H1 (cell line): ENCODE data around the gene BICD1. TPM values are rescaled to one million over a fixed set of nuclear protein-coding genes. Genes with fewer than 3 reads are reported as not detected.
A peak's percentile ranks its signal among the peaks of the same experiment; 100 is the strongest.

Experiments
- CTCF ChIA-PET: fragments of 300-600 bp; sonication (Branson Sonifier 250); formaldehyde crosslinking; loops from one replicate; lab custom pipeline; 2021; ENCODE audit not compliant: partially characterized antibody; lab: Charles Lee
- POLR2A ChIA-PET: fragments of 300-600 bp; sonication (Branson Sonifier 250); formaldehyde crosslinking; loops from one replicate; lab custom pipeline; 2021; ENCODE audit warnings: inconsistent platforms; ENCODE audit not compliant: partially characterized antibody; lab: Charles Lee
- DNase-seq, 2 experiments: peaks; one replicate each; pipeline versions ENCODE4 v3.0.0 to v3.0.0-alpha.2; 2010 to 2022; ENCODE audit warnings: low spot score in 2 of 2, low read depth in 1 of 2, mixed read lengths in 1 of 2
- FAIRE-seq: peaks from 2 replicates; lab custom pipeline; 2011; peaks lifted over from hg19 to GRCh38; lab: Jason Lieb, UNC
- H2AFZ ChIP-seq: 2 replicates; pipeline ENCODE4 v1.8.1; 2012; ENCODE audit warnings: low read length, inconsistent platforms
- H2AK5ac ChIP-seq: 2 replicates; pipeline ENCODE4 v1.6.1; 2013; ENCODE audit warnings: low read depth, low read length
- H2BK120ac ChIP-seq: replicated peaks from 2 replicates; pipeline ENCODE3; 2013; ENCODE audit warnings: low read depth, low read length, inconsistent platforms
- H2BK12ac ChIP-seq: 2 replicates; pipeline ENCODE4 v1.6.1; 2013; ENCODE audit warnings: low read depth, low read length
- H2BK15ac ChIP-seq: 2 replicates; pipeline ENCODE4 v1.6.1; 2013; ENCODE audit warnings: low read length
- H2BK20ac ChIP-seq: 2 replicates; pipeline ENCODE4 v1.6.1; 2013; ENCODE audit warnings: low read length
- H2BK5ac ChIP-seq: 2 replicates; pipeline ENCODE4 v1.6.1; 2013; ENCODE audit warnings: low read depth, low read length
- H3K14ac ChIP-seq: 2 replicates; pipeline ENCODE4 v1.6.1; 2013; ENCODE audit warnings: inconsistent platforms; ENCODE audit not compliant: insufficient read length
- H3K18ac ChIP-seq: 2 replicates; pipeline ENCODE4 v1.6.1; 2013; ENCODE audit warnings: low read length; ENCODE audit errors: extremely low read depth
- H3K23ac ChIP-seq: 2 replicates; pipeline ENCODE4 v1.6.1; 2013; ENCODE audit warnings: inconsistent platforms; ENCODE audit not compliant: insufficient read length
- H3K23me2 ChIP-seq: 2 replicates; pipeline ENCODE4 v1.6.1; 2013; ENCODE audit warnings: low read depth, low read length
- H3K27ac ChIP-seq: 2 replicates; pipeline ENCODE4 v1.6.1; 2011; ENCODE audit warnings: low read depth, low read length, inconsistent platforms
- H3K27me3 ChIP-seq, 4 experiments: replicated peaks in 1 of 4; 1 replicate in 1 of 4; 2 replicates in 3 of 4; pipeline versions ENCODE4 v1.6.1 to v1.8.1; 2011 to 2013; ENCODE audit warnings: low read length in 3 of 4, mild to moderate bottlenecking in 3 of 4, inconsistent platforms in 2 of 4, mixed read lengths in 2 of 4, moderate library complexity in 1 of 4; ENCODE audit not compliant: control insufficient read depth in 3 of 4, insufficient read depth in 3 of 4; ENCODE audit errors: extremely low read depth in 1 of 4
- H3K36me3 ChIP-seq, 4 experiments: 2 replicates each; pipeline versions ENCODE4 v1.6.1 to v1.8.1; 2011 to 2013; ENCODE audit warnings: mild to moderate bottlenecking in 4 of 4, low read length in 3 of 4, moderate library complexity in 2 of 4, control low read depth in 1 of 4, inconsistent platforms in 1 of 4; ENCODE audit not compliant: insufficient read depth in 4 of 4, control insufficient read depth in 2 of 4
- H3K4ac ChIP-seq: replicated peaks from 2 replicates; pipeline ENCODE3; 2013; ENCODE audit warnings: low read length, low read depth, mixed read lengths, inconsistent platforms; ENCODE audit not compliant: insufficient read length
- H3K4me1 ChIP-seq, 4 experiments: replicated peaks in 1 of 4; 1 replicate in 1 of 4; 2 replicates in 3 of 4; pipeline versions ENCODE4 v1.6.1 to v1.8.1; 2011 to 2013; ENCODE audit warnings: low read length in 3 of 4, inconsistent platforms in 2 of 4, mixed read lengths in 1 of 4; ENCODE audit not compliant: insufficient read depth in 4 of 4, control insufficient read depth in 3 of 4
- H3K4me2 ChIP-seq, 2 experiments: 2 replicates each; pipeline versions ENCODE4 v1.6.1 to v1.8.1; 2011 to 2013; ENCODE audit warnings: low read depth in 2 of 2, low read length in 2 of 2, control low read depth in 1 of 2, inconsistent platforms in 1 of 2, mild to moderate bottlenecking in 1 of 2; ENCODE audit not compliant: insufficient read depth in 1 of 2
- H3K4me3 ChIP-seq, 4 experiments: fragments of 200-600, 300-600 bp in 1 of 4; sonication (generic), shearing (Covaris generic), sonication (Bioruptor Twin) in 1 of 4; 2 replicates each; pipeline versions ENCODE4 v1.5.1 to v1.8.1; 2011 to 2016; ENCODE audit warnings: low read length in 4 of 4, low read depth in 3 of 4, control low read depth in 2 of 4, inconsistent platforms in 2 of 4, mild to moderate bottlenecking in 2 of 4, mixed read lengths in 1 of 4, moderate library complexity in 1 of 4; ENCODE audit not compliant: insufficient read depth in 2 of 4; ENCODE audit errors: extremely low read depth in 1 of 4
- H3K56ac ChIP-seq: replicated peaks from 2 replicates; pipeline ENCODE3; 2013; ENCODE audit warnings: low read depth, mild to moderate bottlenecking, mixed read lengths, low read length, inconsistent platforms; ENCODE audit not compliant: insufficient read length
- H3K79me1 ChIP-seq: 2 replicates; pipeline ENCODE4 v1.6.1; 2013; ENCODE audit warnings: low read depth, low read length, control low read depth
- H3K79me2 ChIP-seq, 2 experiments: 2 replicates each; pipeline versions ENCODE4 v1.6.1 to v1.8.1; 2012 to 2013; ENCODE audit warnings: low read length in 2 of 2, mild to moderate bottlenecking in 2 of 2, inconsistent platforms in 1 of 2; ENCODE audit not compliant: insufficient read depth in 2 of 2, control insufficient read depth in 1 of 2
- H3K9ac ChIP-seq, 4 experiments: replicated peaks in 1 of 4; 1 replicate in 1 of 4; 2 replicates in 3 of 4; pipeline versions ENCODE4 v1.6.1 to v1.8.1; 2011 to 2013; ENCODE audit warnings: low read depth in 3 of 4, low read length in 3 of 4, control low read depth in 2 of 4, mild to moderate bottlenecking in 2 of 4, moderate library complexity in 2 of 4, inconsistent platforms in 1 of 4; ENCODE audit errors: extremely low read depth in 1 of 4
- H3K9me3 ChIP-seq, 2 experiments: 2 replicates each; pipeline versions ENCODE4 v1.6.1 to v1.8.1; 2012 to 2013; ENCODE audit warnings: mild to moderate bottlenecking in 2 of 2, moderate library complexity in 2 of 2, control low read depth in 1 of 2, inconsistent platforms in 1 of 2, low read depth in 1 of 2, low read length in 1 of 2, mixed read lengths in 1 of 2; ENCODE audit not compliant: insufficient read depth in 2 of 2
- H4K20me1 ChIP-seq, 2 experiments: replicated peaks in 1 of 2; 2 replicates each; pipeline versions ENCODE3 to v1.8.1; 2011 to 2013; ENCODE audit warnings: inconsistent platforms in 2 of 2, low read length in 2 of 2, mild to moderate bottlenecking in 1 of 2; ENCODE audit not compliant: insufficient read depth in 2 of 2, control insufficient read depth in 1 of 2
- H4K5ac ChIP-seq: 2 replicates; pipeline ENCODE4 v1.6.1; 2013; ENCODE audit warnings: low read length, low read depth, mixed read lengths, inconsistent platforms; ENCODE audit not compliant: insufficient read length
- H4K8ac ChIP-seq: 2 replicates; pipeline ENCODE4 v1.8.0; 2013; ENCODE audit warnings: mild to moderate bottlenecking, moderate library complexity, low read length, inconsistent platforms; ENCODE audit not compliant: insufficient read depth; ENCODE audit errors: extremely low read depth
- H4K91ac ChIP-seq: replicated peaks from 2 replicates; pipeline ENCODE3; 2013; ENCODE audit warnings: low read length, mixed read lengths, inconsistent platforms; ENCODE audit not compliant: insufficient read length
- CEBPB ChIP-seq: IDR thresholded peaks from 2 replicates; pipeline ENCODE4 v1.6.1; 2012; ENCODE audit warnings: low read depth, low read length
- JUN ChIP-seq: IDR thresholded peaks from 2 replicates; pipeline ENCODE4 v1.6.1; 2011; ENCODE audit warnings: low read depth, mild to moderate bottlenecking, improper control_type of control experiment, low read length
- POLR2A ChIP-seq, 2 experiments: IDR thresholded peaks; 1 replicate in 1 of 2; 2 replicates in 1 of 2; pipeline ENCODE4 v1.6.1; 2011; ENCODE audit warnings: low read depth in 2 of 2, low read length in 2 of 2, mild to moderate bottlenecking in 2 of 2; ENCODE audit errors: control extremely low read depth in 1 of 2
- SP1 ChIP-seq: IDR thresholded peaks from 2 replicates; pipeline ENCODE4 v1.6.1; 2011; ENCODE audit warnings: low read depth, low read length
- SP2 ChIP-seq: IDR thresholded peaks from 2 replicates; pipeline ENCODE4 v1.6.1; 2012; ENCODE audit warnings: mild to moderate bottlenecking, low read length, inconsistent platforms
- WGBS, 2 experiments: shearing (Covaris generic) in 1 of 2; methylation state at CpG; one replicate each; pipeline versions ENCODE4 v1.1.6 to v1.1.7; 2013 to 2015; ENCODE audit warnings: low lambda C conversion rate in 2 of 2, mixed read lengths in 2 of 2, inconsistent platforms in 1 of 2, low coverage in 1 of 2, missing lambda C conversion rate in 1 of 2; ENCODE audit not compliant: insufficient replicate concordance in 2 of 2, insufficient coverage in 1 of 2, insufficient read length in 1 of 2; ENCODE audit errors: extremely low coverage in 1 of 2, missing lambda C conversion rate in 1 of 2; 5-methylcytosine and 5-hydroxymethylcytosine counted together
- polyA plus RNA-seq, 7 experiments: library from polyadenylated mRNA; depleted of rRNA in 3 of 7; stranded (reverse) in 5 of 7; unstranded in 2 of 7; fragments of >200 nt in 5 of 7; fragments of 200-250 nt in 2 of 7; gene quantifications; 1 replicate in 5 of 7; 2 replicates in 1 of 7; 4 replicates in 1 of 7; pipeline versions ENCODE4 v1.2.1 to v1.2.3, GENCODE V29; 2011 to 2013; ENCODE audit warnings: missing spikeins in 2 of 7, mixed read lengths in 2 of 7
- total RNA-seq: library from RNA; stranded (reverse); fragmentation: NEBNext Ultra II Directional; extraction: Animal tissue kit (Norgen Biotek cat#: 25700); gene quantifications from 2 replicates; pipeline ENCODE4 v1.2.1, GENCODE V29; 2021
- TF ChIP-seq, protein P1 (sequence below): IDR thresholded peaks from 2 replicates; pipeline ENCODE4 v1.6.1; 2012; ENCODE audit warnings: low read length, inconsistent platforms
- TF ChIP-seq, protein P2 (sequence below), 3 experiments: IDR thresholded peaks; 1 replicate in 2 of 3; 2 replicates in 1 of 3; pipeline versions ENCODE4 v1.5.1 to v1.6.1; 2011; ENCODE audit warnings: low read length in 3 of 3, mild to moderate bottlenecking in 3 of 3, inconsistent platforms in 2 of 3, low read depth in 1 of 3, moderate library complexity in 1 of 3; ENCODE audit not compliant: insufficient read depth in 1 of 3; ENCODE audit errors: control extremely low read depth in 1 of 3
- TF ChIP-seq, protein P3 (sequence below): IDR thresholded peaks from 2 replicates; pipeline ENCODE4 v1.6.1; 2011; ENCODE audit warnings: low read length, improper control_type of control experiment

Gene BICD1
- total and polyA plus RNA-seq, 2 of the 8 experiments (the other 6 are each of a cell fraction or from before 2014, with no cell fraction given): 34.1 to 58.4 TPM

DNA sequence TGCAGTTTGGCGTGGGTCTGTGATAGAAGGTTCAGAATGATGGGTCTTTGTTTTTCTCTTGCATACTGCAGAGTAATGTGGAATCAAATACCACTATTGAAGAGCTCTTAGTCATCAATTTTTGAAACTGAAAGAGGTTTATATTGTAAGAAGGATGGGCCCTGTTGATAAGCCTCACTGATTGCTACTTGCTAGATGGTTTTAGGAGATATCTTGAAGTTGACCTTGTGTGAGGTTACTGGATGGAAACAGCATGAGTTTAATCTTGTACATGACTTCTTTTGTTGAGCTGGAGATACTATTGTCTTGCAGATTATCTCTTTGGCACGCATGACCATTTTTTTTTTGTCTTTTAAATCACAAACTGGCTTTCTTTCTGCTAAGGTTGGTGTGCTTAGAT is 13.8 kb downstream of the BICD1 start:
- peak overlapping the region; percentile 81 for H4K5ac ChIP-seq
- no peak overlapping the region for H3K18ac ChIP-seq
- ChIA-PET POLR2A (interaction anchor here (0.6 to 2.1 kb wide), 11 partner anchors 9 to 117 kb away, joined by 3 to 20 read pairs (median 3); partner anchors contain the start of gene BICD1), CTCF (interaction anchor here (0.6 to 1.5 kb wide), 4 partner anchors 9 to 423 kb away, joined by 3 read pairs; no protein-coding TSS in a partner anchor)
- peak overlapping the region; percentile 28 to 31; a peak in 3 of 4 replicates for H3K4me2 ChIP-seq
- H3K36me3 ChIP-seq: peaks cover 0 to 8% (median 0%) of the 10 kb centered on the region in 4 experiments; a peak in 2 of 8 replicates
- H3K4ac ChIP-seq: no peak overlapping the region
- H2BK5ac ChIP-seq: no peak overlapping the region
- no peak overlapping the region for H2BK12ac ChIP-seq
- no peaks in the 10 kb centered on the region; the same call in 1 of the 2 replicates for H3K79me1 ChIP-seq
- no peak overlapping the region for H2BK15ac ChIP-seq
- no peak overlapping the region for H3K14ac ChIP-seq
- no peak overlapping the region for H4K91ac ChIP-seq
- H3K4me3 ChIP-seq: peak overlapping the region in 1 of 4 experiments; percentile 27; a peak in 1 of 8 replicates
- H3K4me1 ChIP-seq: peaks cover 9 to 26% (median 14%) of the 10 kb centered on the region in 4 experiments; a peak in 6 of 7 replicates
- H3K9me3 ChIP-seq: no peaks in the 10 kb centered on the region
- no peaks in the 10 kb centered on the region for H4K20me1 ChIP-seq
- no peak overlapping the region for H3K23ac ChIP-seq
- H3K56ac ChIP-seq: no peak overlapping the region
- FAIRE-seq (peak; percentile 90), DNase-seq (no peak)
- H3K27ac ChIP-seq: peak overlapping the region; percentile 48; the same call in 1 of the 2 replicates
- no peak overlapping the region for H2BK20ac ChIP-seq
- H3K23me2 ChIP-seq: no peaks in the 10 kb centered on the region
- H2AFZ ChIP-seq: no peak overlapping the region
- no peak overlapping the region for H3K9ac ChIP-seq
- WGBS, 2 experiments: 20% methylated on average over 2 of the region's 2 CpGs; no CpG with 5 or more reads in 1 of the 2 experiments
- H3K79me2 ChIP-seq: peaks cover 9 to 77% of the 10 kb centered on the region in 2 experiments
- no peak overlapping the region for H2AK5ac ChIP-seq
- no peaks in the 10 kb centered on the region for H3K27me3 ChIP-seq
- H4K8ac ChIP-seq: no peak overlapping the region
- no peak overlapping the region for H2BK120ac ChIP-seq
- TF ChIP-seq, protein P1, sequence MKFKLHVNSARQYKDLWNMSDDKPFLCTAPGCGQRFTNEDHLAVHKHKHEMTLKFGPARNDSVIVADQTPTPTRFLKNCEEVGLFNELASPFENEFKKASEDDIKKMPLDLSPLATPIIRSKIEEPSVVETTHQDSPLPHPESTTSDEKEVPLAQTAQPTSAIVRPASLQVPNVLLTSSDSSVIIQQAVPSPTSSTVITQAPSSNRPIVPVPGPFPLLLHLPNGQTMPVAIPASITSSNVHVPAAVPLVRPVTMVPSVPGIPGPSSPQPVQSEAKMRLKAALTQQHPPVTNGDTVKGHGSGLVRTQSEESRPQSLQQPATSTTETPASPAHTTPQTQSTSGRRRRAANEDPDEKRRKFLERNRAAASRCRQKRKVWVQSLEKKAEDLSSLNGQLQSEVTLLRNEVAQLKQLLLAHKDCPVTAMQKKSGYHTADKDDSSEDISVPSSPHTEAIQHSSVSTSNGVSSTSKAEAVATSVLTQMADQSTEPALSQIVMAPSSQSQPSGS: 0 out of 2 replicates have a peak, but pooled peaks have one; percentile 51
- TF ChIP-seq JUN (no peak), CEBPB (no peak), SP2 (no peak), POLR2A (IDR thresholded peaks at IDR 0.05; ENCODE audit: control extremely low read depth in 1 of 2, low read depth in 2 of 2, low read length in 2 of 2) (no peak), SP1 (peak; percentile 84)
- TF ChIP-seq, protein P2, sequence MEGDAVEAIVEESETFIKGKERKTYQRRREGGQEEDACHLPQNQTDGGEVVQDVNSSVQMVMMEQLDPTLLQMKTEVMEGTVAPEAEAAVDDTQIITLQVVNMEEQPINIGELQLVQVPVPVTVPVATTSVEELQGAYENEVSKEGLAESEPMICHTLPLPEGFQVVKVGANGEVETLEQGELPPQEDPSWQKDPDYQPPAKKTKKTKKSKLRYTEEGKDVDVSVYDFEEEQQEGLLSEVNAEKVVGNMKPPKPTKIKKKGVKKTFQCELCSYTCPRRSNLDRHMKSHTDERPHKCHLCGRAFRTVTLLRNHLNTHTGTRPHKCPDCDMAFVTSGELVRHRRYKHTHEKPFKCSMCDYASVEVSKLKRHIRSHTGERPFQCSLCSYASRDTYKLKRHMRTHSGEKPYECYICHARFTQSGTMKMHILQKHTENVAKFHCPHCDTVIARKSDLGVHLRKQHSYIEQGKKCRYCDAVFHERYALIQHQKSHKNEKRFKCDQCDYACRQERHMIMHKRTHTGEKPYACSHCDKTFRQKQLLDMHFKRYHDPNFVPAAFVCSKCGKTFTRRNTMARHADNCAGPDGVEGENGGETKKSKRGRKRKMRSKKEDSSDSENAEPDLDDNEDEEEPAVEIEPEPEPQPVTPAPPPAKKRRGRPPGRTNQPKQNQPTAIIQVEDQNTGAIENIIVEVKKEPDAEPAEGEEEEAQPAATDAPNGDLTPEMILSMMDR (IDR thresholded peaks at IDR 0.05; ENCODE audit: control extremely low read depth in 1 of 3, insufficient read depth in 1 of 3, low read depth in 1 of 3, low read length in 3 of 3): no peak
- TF ChIP-seq, protein P3, sequence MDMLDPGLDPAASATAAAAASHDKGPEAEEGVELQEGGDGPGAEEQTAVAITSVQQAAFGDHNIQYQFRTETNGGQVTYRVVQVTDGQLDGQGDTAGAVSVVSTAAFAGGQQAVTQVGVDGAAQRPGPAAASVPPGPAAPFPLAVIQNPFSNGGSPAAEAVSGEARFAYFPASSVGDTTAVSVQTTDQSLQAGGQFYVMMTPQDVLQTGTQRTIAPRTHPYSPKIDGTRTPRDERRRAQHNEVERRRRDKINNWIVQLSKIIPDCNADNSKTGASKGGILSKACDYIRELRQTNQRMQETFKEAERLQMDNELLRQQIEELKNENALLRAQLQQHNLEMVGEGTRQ: no peak
